DOHH2 (cell line): ENCODE data around the gene SVIL.
"Not testable (repeated sequence)": the region's sequence is repeated elsewhere in the genome, so short reads cannot be mapped to it uniquely, and the experiment has no call there.

Source experiments
- H3F3A ChIP-seq: fragments of 200-600 bp; sonication (generic), shearing (Covaris generic); 2 replicates; pipeline ENCODE4 v1.6.0; 2016; ENCODE audit warnings: antibody characterized with exemption, mild to moderate bottlenecking; ENCODE audit not compliant: control insufficient read depth, insufficient read depth
- H3K27ac ChIP-seq: fragments of 200-600 bp; sonication (generic); 2 replicates; pipeline ENCODE4 v1.5.1; 2014; ENCODE audit warnings: low read depth, mild to moderate bottlenecking, low read length, moderate library complexity
- H3K27me3 ChIP-seq: fragments of 200-600 bp; sonication (generic); 2 replicates; pipeline ENCODE4 v1.6.1; 2014; ENCODE audit warnings: mild to moderate bottlenecking, low read length, mixed read lengths; ENCODE audit not compliant: control insufficient read depth
- H3K36me3 ChIP-seq: fragments of 200-600 bp; sonication (generic); 2 replicates; pipeline ENCODE4 v1.6.1; 2014; ENCODE audit warnings: mild to moderate bottlenecking, low read length, moderate library complexity, mixed read lengths; ENCODE audit not compliant: control insufficient read depth
- H3K4me1 ChIP-seq: fragments of 200-600 bp; sonication (generic); 2 replicates; pipeline ENCODE4 v1.6.1; 2014; ENCODE audit warnings: mild to moderate bottlenecking, low read length, mixed read lengths; ENCODE audit not compliant: control insufficient read depth
- H3K4me2 ChIP-seq: fragments of 200-600 bp; sonication (generic); 2 replicates; pipeline ENCODE4 v1.6.0; 2014; ENCODE audit warnings: mild to moderate bottlenecking, low read length, moderate library complexity
- H3K4me3 ChIP-seq: fragments of 200-600 bp; sonication (generic); 2 replicates; pipeline ENCODE4 v1.5.1; 2014; ENCODE audit warnings: mild to moderate bottlenecking, low read length, mixed read lengths
- H3K79me2 ChIP-seq: fragments of 200-600 bp; sonication (generic); 2 replicates; pipeline ENCODE4 v1.6.1; 2014; ENCODE audit warnings: mild to moderate bottlenecking, low read length, mixed read lengths; ENCODE audit not compliant: control insufficient read depth
- H3K9me2 ChIP-seq: fragments of 200-600 bp; sonication (generic); replicated peaks from 2 replicates; pipeline ENCODE4 v1.6.1; 2014; ENCODE audit warnings: mild to moderate bottlenecking, low read length, mixed read lengths; ENCODE audit not compliant: control insufficient read depth
- H3K9me3 ChIP-seq: fragments of 200-600 bp; sonication (generic); 2 replicates; pipeline ENCODE4 v1.6.1; 2014; ENCODE audit warnings: antibody characterized with exemption, low read length, mixed read lengths; ENCODE audit not compliant: control insufficient read depth, insufficient read depth
- H4K20me1 ChIP-seq: fragments of 200-600 bp; sonication (generic); 2 replicates; pipeline ENCODE4 v1.6.0; 2014; ENCODE audit warnings: low read depth, mild to moderate bottlenecking, antibody characterized with exemption, low read length, moderate library complexity; ENCODE audit not compliant: control insufficient read depth, insufficient read depth
- CTCF ChIP-seq: fragments of 200-600 bp; sonication (generic); IDR thresholded peaks from one replicate; pipeline ENCODE4 v1.5.1; 2014; ENCODE audit warnings: antibody characterized with exemption, mild to moderate bottlenecking, low read depth, low read length; ENCODE audit not compliant: poor library complexity, severe bottlenecking
- EZH2phosphoT487 ChIP-seq: fragments of 200-600 bp; sonication (generic); IDR thresholded peaks from 2 replicates; pipeline ENCODE4 v1.6.1; 2017; ENCODE audit warnings: borderline replicate concordance, mild to moderate bottlenecking, antibody characterized with exemption, low read length, moderate library complexity, mixed read lengths

The SVIL gene

GRCh38 chr10:29579455-29579970 is 55.3 kb downstream of the SVIL start:
- no peak overlapping the region for H3K4me3 ChIP-seq
- H3K9me2 ChIP-seq: no peaks in the 10 kb centered on the region
- no peaks in the 10 kb centered on the region for H3K36me3 ChIP-seq
- no peaks in the 10 kb centered on the region for H4K20me1 ChIP-seq
- no peaks in the 10 kb centered on the region for H3K27me3 ChIP-seq
- H3K4me2 ChIP-seq: no peak overlapping the region
- H3K4me1 ChIP-seq: no peaks in the 10 kb centered on the region
- H3K9me3 ChIP-seq: no peaks in the 10 kb centered on the region
- H3K79me2 ChIP-seq: no peaks in the 10 kb centered on the region
- H3F3A ChIP-seq: no peaks in the 10 kb centered on the region
- H3K27ac ChIP-seq: no peak overlapping the region
- no peak for TF ChIP-seq CTCF
- TF ChIP-seq EZH2phosphoT487: no peak

DNA sequence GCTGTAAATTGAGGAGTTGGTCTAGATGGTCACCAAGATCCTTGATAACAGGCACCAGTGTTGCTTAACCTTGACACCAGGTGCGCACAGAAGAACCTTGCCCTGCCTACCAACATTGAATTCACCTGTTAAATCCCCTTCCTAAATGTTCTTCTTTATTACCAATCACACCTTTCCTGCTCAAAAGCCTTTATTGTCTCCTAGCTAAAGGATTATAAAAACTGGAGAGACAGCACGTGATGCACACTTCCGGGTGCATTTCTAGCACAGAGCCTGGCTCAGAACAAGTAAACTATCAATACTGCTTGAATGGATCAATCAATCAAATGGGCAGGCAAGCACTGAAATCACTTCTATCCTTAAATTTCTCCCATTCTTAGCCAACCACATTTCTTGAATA is 56.3 kb downstream of the SVIL start:
- TF ChIP-seq CTCF: no peak
- no peak for TF ChIP-seq EZH2phosphoT487
- H3F3A ChIP-seq: no peaks in the 10 kb centered on the region
- no peak overlapping the region for H3K4me3 ChIP-seq
- H3K9me3 ChIP-seq: no peaks in the 10 kb centered on the region
- H3K9me2 ChIP-seq: no peaks in the 10 kb centered on the region
- H3K27me3 ChIP-seq: no peaks in the 10 kb centered on the region
- H3K79me2 ChIP-seq: no peaks in the 10 kb centered on the region
- no peaks in the 10 kb centered on the region for H4K20me1 ChIP-seq
- no peak overlapping the region for H3K4me2 ChIP-seq
- H3K27ac ChIP-seq: no peak overlapping the region
- no peaks in the 10 kb centered on the region for H3K36me3 ChIP-seq
- H3K4me1 ChIP-seq: no peaks in the 10 kb centered on the region

DNA sequence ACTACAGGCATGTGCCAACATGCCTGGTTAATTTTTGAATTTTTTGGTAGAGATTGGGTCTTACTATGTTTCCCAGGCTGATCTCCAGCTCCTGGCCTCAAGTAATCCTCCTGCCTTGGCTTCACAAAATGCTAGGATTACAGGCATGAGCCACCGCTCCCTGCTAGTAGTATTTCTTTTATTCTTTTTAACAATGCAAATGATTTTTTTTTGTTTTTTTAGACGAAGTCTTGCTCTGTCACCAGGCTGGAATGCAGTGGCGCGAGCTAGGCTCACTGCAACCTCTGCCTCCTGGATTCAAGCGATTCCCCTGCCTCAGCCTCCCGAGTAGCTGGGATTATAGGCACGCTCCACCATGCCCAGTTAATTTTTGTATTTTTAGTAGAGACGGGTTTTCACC is 58.1 kb downstream of the SVIL start:
- Histone ChIP-seq H3K4me1 (no peaks in the 10 kb centered on the region), H3K27me3 (no peaks in the 10 kb centered on the region), H4K20me1 (no peaks in the 10 kb centered on the region), H3K36me3 (no peaks in the 10 kb centered on the region), H3F3A (no peaks in the 10 kb centered on the region), H3K27ac (no peak overlapping the region), H3K9me3 (no peaks in the 10 kb centered on the region), H3K4me2 (no peak overlapping the region), H3K79me2 (no peaks in the 10 kb centered on the region), H3K9me2 (no peaks in the 10 kb centered on the region), H3K4me3 (no peak overlapping the region)
- TF ChIP-seq EZH2phosphoT487 (no peak), CTCF (no peak)

GRCh38 chr10:29575098-29575455 is 59.7 kb downstream of the SVIL start:
- Histone ChIP-seq H3K36me3 (no peaks in the 10 kb centered on the region), H3K27ac (no peak overlapping the region), H4K20me1 (no peaks in the 10 kb centered on the region), H3K4me2 (no peak overlapping the region), H3K9me3 (no peaks in the 10 kb centered on the region), H3K4me1 (no peaks in the 10 kb centered on the region), H3K4me3 (no peak overlapping the region), H3F3A (no peaks in the 10 kb centered on the region), H3K79me2 (no peaks in the 10 kb centered on the region), H3K9me2 (no peaks in the 10 kb centered on the region), H3K27me3 (no peaks in the 10 kb centered on the region)
- TF ChIP-seq EZH2phosphoT487: no peak
- no peak for TF ChIP-seq CTCF

- not testable (repeated sequence) for H3K9me2 ChIP-seq, H3K36me3 ChIP-seq, H3F3A ChIP-seq, H3K4me1 ChIP-seq, H3K9me3 ChIP-seq, H3K27ac ChIP-seq, H4K20me1 ChIP-seq, H3K4me3 ChIP-seq, H3K79me2 ChIP-seq, H3K4me2 ChIP-seq, H3K27me3 ChIP-seq
Measured at GRCh38 chr10:29574212-29575097, 60.3 kb downstream of the SVIL start.
